Esophagus squamous epithelium (tissue), 4 donors: ENCODE data around the gene ODF2.

Source experiments
- CTCF ChIP-seq, 6 experiments: fragments of 450-650 bp in 4 of 6; fragments of 200-600 bp in 2 of 6; sonication (generic) in 2 of 6; IDR thresholded peaks; one replicate each; pipeline ENCODE4 v1.5.1; 2016 to 2019; ENCODE audit warnings: antibody characterized with exemption in 6 of 6, mild to moderate bottlenecking in 4 of 6, moderate library complexity in 4 of 6
- POLR2A ChIP-seq, 4 donors: fragments of 450-650 bp; IDR thresholded peaks; one replicate each; pipeline ENCODE4 v1.6.1; 2017; ENCODE audit warnings: antibody characterized with exemption in 4 of 4, mild to moderate bottlenecking in 4 of 4, moderate library complexity in 3 of 4

- no peak for TF ChIP-seq CTCF (IDR thresholded peaks at IDR 0.05)
- no peak for TF ChIP-seq POLR2A (IDR thresholded peaks at IDR 0.05)
These were observed 46.8 kb upstream of the ODF2 start for GRCh38 chr9:128408963-128409431.
